H9 (cell line): ENCODE data around the gene TBX19. TPM values are rescaled to one million over a fixed set of nuclear protein-coding genes. Genes with fewer than 3 reads are reported as not detected.

ENCODE experiments used
- DNase-seq: peaks from one replicate; pipeline ENCODE4 v3.0.0-alpha.2; 2017
- H2AFZ ChIP-seq: one replicate; pipeline ENCODE4 v1.6.1; 2013; ENCODE audit warnings: mild to moderate bottlenecking, low read length, control low read depth, moderate library complexity
- H2AK5ac ChIP-seq: 2 replicates; pipeline ENCODE4 v1.6.1; 2013; ENCODE audit warnings: low read length, control low read depth, mixed read lengths; ENCODE audit not compliant: insufficient read length
- H2BK120ac ChIP-seq: one replicate; pipeline ENCODE4 v1.6.1; 2013; ENCODE audit warnings: low read depth, mild to moderate bottlenecking, low read length, control low read depth, inconsistent platforms; ENCODE audit not compliant: poor library complexity, severe bottlenecking
- H2BK12ac ChIP-seq: 2 replicates; pipeline ENCODE4 v1.6.1; 2013; ENCODE audit warnings: low read length, control low read depth, mixed read lengths, low read depth; ENCODE audit not compliant: insufficient read length
- H2BK15ac ChIP-seq: 2 replicates; pipeline ENCODE4 v1.6.1; 2013; ENCODE audit warnings: low read depth, low read length, control low read depth
- H2BK20ac ChIP-seq: one replicate; pipeline ENCODE4 v1.6.1; 2013; ENCODE audit warnings: low read depth, mild to moderate bottlenecking, low read length, control low read depth, inconsistent platforms; ENCODE audit not compliant: poor library complexity, severe bottlenecking
- H2BK5ac ChIP-seq: 2 replicates; pipeline ENCODE4 v1.6.1; 2013; ENCODE audit warnings: low read length, control low read depth, mixed read lengths; ENCODE audit not compliant: insufficient read length
- H3K14ac ChIP-seq: 2 replicates; pipeline ENCODE4 v1.6.1; 2013; ENCODE audit warnings: low read length, control low read depth; ENCODE audit not compliant: insufficient read depth
- H3K18ac ChIP-seq: 2 replicates; pipeline ENCODE4 v1.6.1; 2013; ENCODE audit warnings: low read depth, mild to moderate bottlenecking, mixed read lengths, low read length, control low read depth; ENCODE audit not compliant: insufficient read length
- H3K23ac ChIP-seq: 2 replicates; pipeline ENCODE4 v1.6.1; 2013; ENCODE audit warnings: low read length, control low read depth, mixed read lengths, low read depth; ENCODE audit not compliant: insufficient read length
- H3K23me2 ChIP-seq: 2 replicates; pipeline ENCODE4 v1.6.1; 2013; ENCODE audit warnings: low read depth, mild to moderate bottlenecking, mixed read lengths, low read length, control low read depth; ENCODE audit not compliant: insufficient read length, poor library complexity, severe bottlenecking
- H3K27ac ChIP-seq: 2 replicates; pipeline ENCODE4 v1.5.1; 2013; ENCODE audit warnings: low read length, control low read depth, mixed read lengths, low read depth; ENCODE audit not compliant: insufficient read length
- H3K27me3 ChIP-seq: 2 replicates; pipeline ENCODE4 v1.6.1; 2013; ENCODE audit warnings: low read length, control low read depth, inconsistent platforms; ENCODE audit not compliant: insufficient read depth
- H3K4ac ChIP-seq: 2 replicates; pipeline ENCODE4 v1.6.1; 2013; ENCODE audit warnings: low read depth, mild to moderate bottlenecking, control low read depth, inconsistent platforms, low read length, moderate library complexity
- H3K4me1 ChIP-seq: 2 replicates; pipeline ENCODE4 v1.6.1; 2013; ENCODE audit warnings: low read length, control low read depth, inconsistent platforms; ENCODE audit not compliant: insufficient read depth
- H3K4me2 ChIP-seq: 2 replicates; pipeline ENCODE4 v1.6.1; 2013; ENCODE audit warnings: low read length, control low read depth, mixed read lengths; ENCODE audit not compliant: insufficient read length, insufficient read depth
- H3K56ac ChIP-seq: 2 replicates; pipeline ENCODE4 v1.6.1; 2013; ENCODE audit warnings: low read depth, mild to moderate bottlenecking, mixed read lengths, low read length, control low read depth; ENCODE audit not compliant: insufficient read length
- H3K79me1 ChIP-seq: 2 replicates; pipeline ENCODE4 v1.6.1; 2013; ENCODE audit warnings: low read depth, mild to moderate bottlenecking, moderate library complexity, low read length, control low read depth, inconsistent platforms; ENCODE audit not compliant: insufficient read depth, poor library complexity, severe bottlenecking
- H3K79me2 ChIP-seq: 2 replicates; pipeline ENCODE4 v1.6.1; 2013; ENCODE audit warnings: low read length, control low read depth, inconsistent platforms; ENCODE audit not compliant: insufficient read depth
- H3K9ac ChIP-seq: 2 replicates; pipeline ENCODE4 v1.6.1; 2013; ENCODE audit warnings: low read length, control low read depth, mixed read lengths; ENCODE audit not compliant: insufficient read length; ENCODE audit errors: extremely low read depth
- H3K9me3 ChIP-seq: one replicate; pipeline ENCODE4 v1.6.1; 2013; ENCODE audit warnings: low read depth, low read length, inconsistent platforms; ENCODE audit not compliant: control insufficient read depth
- H3T11ph ChIP-seq: one replicate; pipeline ENCODE4 v1.6.1; 2013; ENCODE audit warnings: mild to moderate bottlenecking, low read length, control low read depth, inconsistent platforms
- H4K20me1 ChIP-seq: one replicate; pipeline ENCODE4 v1.6.1; 2013; ENCODE audit not compliant: control insufficient read depth, insufficient read length, insufficient read depth
- H4K5ac ChIP-seq: 2 replicates; pipeline ENCODE4 v1.6.1; 2013; ENCODE audit warnings: low read depth, mild to moderate bottlenecking, mixed read lengths, low read length, control low read depth; ENCODE audit not compliant: insufficient read length
- H4K8ac ChIP-seq: replicated peaks from 2 replicates; pipeline ENCODE4 v1.6.1; 2013; ENCODE audit warnings: low read length, control low read depth, mixed read lengths, low read depth; ENCODE audit not compliant: insufficient read length
- H4K91ac ChIP-seq: 2 replicates; pipeline ENCODE4 v1.6.1; 2013; ENCODE audit warnings: low read depth, mild to moderate bottlenecking, moderate library complexity, mixed read lengths, low read length, control low read depth; ENCODE audit not compliant: insufficient read length
- H3K27ac Mint-ChIP-seq, 3 experiments: 2 replicates in 2 of 3; 3 replicates in 1 of 3; pipeline ENCODE4 v1.8.0; 2020 to 2021; ENCODE audit warnings: mixed read lengths in 3 of 3, mild to moderate bottlenecking in 1 of 3, moderate library complexity in 1 of 3
- H3K27me3 Mint-ChIP-seq: 2 replicates; pipeline ENCODE4 v1.8.0; 2021; ENCODE audit warnings: low read depth, mild to moderate bottlenecking, moderate library complexity, mixed read lengths
- H3K36me3 Mint-ChIP-seq, 3 experiments: 2 replicates in 2 of 3; 3 replicates in 1 of 3; pipeline ENCODE4 v1.8.0; 2020 to 2021; ENCODE audit warnings: low read depth in 3 of 3, mixed read lengths in 3 of 3; ENCODE audit not compliant: insufficient read depth in 1 of 3
- H3K4me1 Mint-ChIP-seq, 2 experiments: 2 replicates each; pipeline ENCODE4 v1.8.0; 2020; ENCODE audit warnings: mixed read lengths in 2 of 2
- H3K4me3 Mint-ChIP-seq, 2 experiments: 2 replicates in 1 of 2; 3 replicates in 1 of 2; pipeline ENCODE4 v1.8.0; 2020 to 2021; ENCODE audit warnings: mild to moderate bottlenecking in 2 of 2, mixed read lengths in 2 of 2, moderate library complexity in 1 of 2
- H3K9me3 Mint-ChIP-seq, 2 experiments: 2 replicates in 1 of 2; 3 replicates in 1 of 2; pipeline ENCODE4 v1.8.0; 2020; ENCODE audit warnings: mild to moderate bottlenecking in 2 of 2, mixed read lengths in 2 of 2, moderate library complexity in 1 of 2
- WGBS: extraction: QIAGEN DNeasy Blood & Tissue Kit; methylation state at CpG from one replicate; pipeline ENCODE4 v1.1.7; 2013; ENCODE audit warnings: missing lambda C conversion rate, low lambda C conversion rate, mixed read lengths; ENCODE audit not compliant: insufficient read length; ENCODE audit errors: extremely low coverage; 5-methylcytosine and 5-hydroxymethylcytosine counted together
- total RNA-seq: library from RNA; stranded (reverse); gene quantifications from 2 replicates; pipeline ENCODE4 v1.2.1, GENCODE V29; 2021
- TF ChIP-seq, protein P1 (sequence below): fragments of 200-600 bp; sonication (generic); conservative IDR thresholded peaks from 3 replicates; pipeline ENCODE4 v1.8.0; 2021; ENCODE audit warnings: antibody characterized with exemption, mild to moderate bottlenecking

TBX19 gene
- total RNA-seq, 1 experiment from 2014 or later: 0.48 TPM

- Histone ChIP-seq H2BK120ac (no peak overlapping the region), H2BK20ac (no peak overlapping the region), H3K27ac (no peak overlapping the region), H4K20me1 (no peaks in the 10 kb centered on the region), H3K79me1 (no peaks in the 10 kb centered on the region), H3K4me1 (no peaks in the 10 kb centered on the region), H2AFZ (no peak overlapping the region), H3K56ac (no peak overlapping the region), H3K9ac (no peak overlapping the region), H3K4ac (no peak overlapping the region), H3K23ac (no peak overlapping the region), H3K18ac (no peak overlapping the region), H4K5ac (no peak overlapping the region), H3K9me3 (no peaks in the 10 kb centered on the region), H3K79me2 (no peaks in the 10 kb centered on the region), H3K14ac (no peak overlapping the region), H4K8ac (no peak overlapping the region), H2BK15ac (no peak overlapping the region), H2BK5ac (no peak overlapping the region), H2AK5ac (no peak overlapping the region), H3K27me3 (no peaks in the 10 kb centered on the region), H4K91ac (no peak overlapping the region), H2BK12ac (no peak overlapping the region), H3K23me2 (no peaks in the 10 kb centered on the region), H3K4me2 (no peak overlapping the region), H3T11ph (no peak overlapping the region)
- Mint-ChIP-seq H3K27ac (no peak overlapping the region), H3K4me3 (no peak overlapping the region), H3K36me3 (no peaks in the 10 kb centered on the region), H3K4me1 (peaks cover 7 to 9% of the 10 kb centered on the region in 2 experiments), H3K27me3 (no peaks in the 10 kb centered on the region), H3K9me3 (0 out of 5 replicates have a peak, but pooled peaks cover 0 to 2% of the 10 kb centered on the region in 2 experiments)
- WGBS: no CpG with 5 or more reads among the region's 4 CpGs
- TF ChIP-seq, protein P1, sequence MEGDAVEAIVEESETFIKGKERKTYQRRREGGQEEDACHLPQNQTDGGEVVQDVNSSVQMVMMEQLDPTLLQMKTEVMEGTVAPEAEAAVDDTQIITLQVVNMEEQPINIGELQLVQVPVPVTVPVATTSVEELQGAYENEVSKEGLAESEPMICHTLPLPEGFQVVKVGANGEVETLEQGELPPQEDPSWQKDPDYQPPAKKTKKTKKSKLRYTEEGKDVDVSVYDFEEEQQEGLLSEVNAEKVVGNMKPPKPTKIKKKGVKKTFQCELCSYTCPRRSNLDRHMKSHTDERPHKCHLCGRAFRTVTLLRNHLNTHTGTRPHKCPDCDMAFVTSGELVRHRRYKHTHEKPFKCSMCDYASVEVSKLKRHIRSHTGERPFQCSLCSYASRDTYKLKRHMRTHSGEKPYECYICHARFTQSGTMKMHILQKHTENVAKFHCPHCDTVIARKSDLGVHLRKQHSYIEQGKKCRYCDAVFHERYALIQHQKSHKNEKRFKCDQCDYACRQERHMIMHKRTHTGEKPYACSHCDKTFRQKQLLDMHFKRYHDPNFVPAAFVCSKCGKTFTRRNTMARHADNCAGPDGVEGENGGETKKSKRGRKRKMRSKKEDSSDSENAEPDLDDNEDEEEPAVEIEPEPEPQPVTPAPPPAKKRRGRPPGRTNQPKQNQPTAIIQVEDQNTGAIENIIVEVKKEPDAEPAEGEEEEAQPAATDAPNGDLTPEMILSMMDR: no peak
- no peak for DNase-seq
These were observed 63.8 kb downstream of the TBX19 start for GRCh38 chr1:168344517-168344916.
